Right atrium auricular region (tissue), 2 donors: ENCODE measurements around the gene PARP11. TPM values are rescaled to one million over a fixed set of nuclear protein-coding genes. Genes with fewer than 3 reads are reported as not detected.

Experiments used
- DNase-seq: peaks from one replicate; pipeline ENCODE4 v3.0.0-alpha.2; 2019; ENCODE audit warnings: low spot score
- H3K27ac ChIP-seq, 2 donors: fragments of 200-600 bp; sonication (generic); 1 replicate in 1 of 2; 2 replicates in 1 of 2; pipeline ENCODE4 v1.5.1; 2016 to 2019
- H3K27me3 ChIP-seq, 2 donors: fragments of 200-600 bp; sonication (generic); one replicate each; pipeline versions ENCODE4 v1.5.1 to v1.6.0; 2017 to 2019
- H3K36me3 ChIP-seq: fragments of 200-600 bp; sonication (generic); one replicate; pipeline ENCODE4 v1.5.1; 2016
- H3K4me1 ChIP-seq, 2 donors: fragments of 200-600 bp; sonication (generic); one replicate each; pipeline versions ENCODE4 v1.5.1 to v1.6.0; 2017 to 2019
- H3K4me3 ChIP-seq, 2 donors: fragments of 200-600 bp; sonication (generic); 1 replicate in 1 of 2; 2 replicates in 1 of 2; pipeline ENCODE4 v1.5.1; 2017 to 2019; ENCODE audit warnings: mild to moderate bottlenecking in 1 of 2, moderate library complexity in 1 of 2
- H3K9me3 ChIP-seq, 2 donors: fragments of 200-600 bp; sonication (generic); one replicate each; pipeline ENCODE4 v1.5.1; 2019
- total RNA-seq, 2 donors: library from RNA; depleted of rRNA; stranded (reverse); fragments of >200 nt; gene quantifications; one replicate each; pipeline ENCODE4 v1.1.0, GENCODE V29; 2016
- TF ChIP-seq, protein P1 (sequence below), 2 donors: fragments of 200-600 bp; sonication (generic); IDR thresholded peaks; one replicate each; pipeline ENCODE4 v1.5.1; 2019; ENCODE audit warnings: antibody characterized with exemption in 2 of 2

PARP11 gene
- total RNA-seq, 2 donors from 2014 or later: 2.6 to 2.9 TPM

DNA sequence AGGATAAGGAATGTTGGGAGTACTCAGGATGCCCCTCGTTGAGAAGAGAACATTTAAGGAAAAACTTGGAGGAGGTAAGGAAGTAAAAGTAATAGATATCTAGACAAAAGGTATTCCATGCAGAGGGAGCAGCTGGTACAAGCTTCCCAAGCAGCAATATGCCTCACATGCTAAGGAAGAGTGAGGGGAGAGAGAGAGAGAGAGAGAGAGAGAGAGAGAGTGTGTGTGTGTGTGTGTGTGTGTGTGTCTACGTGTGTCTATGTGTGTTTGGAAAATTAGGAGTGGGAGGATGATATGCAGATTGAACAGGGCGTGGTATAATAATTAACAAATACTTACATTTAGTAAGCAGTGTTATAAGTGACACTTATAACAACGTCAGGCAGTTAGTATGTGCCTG lies 9.2 kb upstream of the PARP11 start:
- Histone ChIP-seq H3K27me3 (no peaks in the 10 kb centered on the region), H3K9me3 (no peaks in the 10 kb centered on the region), H3K4me3 (no peak overlapping the region), H3K36me3 (no peaks in the 10 kb centered on the region), H3K27ac (no peak overlapping the region), H3K4me1 (no peaks in the 10 kb centered on the region)
- no peak for DNase-seq
- TF ChIP-seq, protein P1, sequence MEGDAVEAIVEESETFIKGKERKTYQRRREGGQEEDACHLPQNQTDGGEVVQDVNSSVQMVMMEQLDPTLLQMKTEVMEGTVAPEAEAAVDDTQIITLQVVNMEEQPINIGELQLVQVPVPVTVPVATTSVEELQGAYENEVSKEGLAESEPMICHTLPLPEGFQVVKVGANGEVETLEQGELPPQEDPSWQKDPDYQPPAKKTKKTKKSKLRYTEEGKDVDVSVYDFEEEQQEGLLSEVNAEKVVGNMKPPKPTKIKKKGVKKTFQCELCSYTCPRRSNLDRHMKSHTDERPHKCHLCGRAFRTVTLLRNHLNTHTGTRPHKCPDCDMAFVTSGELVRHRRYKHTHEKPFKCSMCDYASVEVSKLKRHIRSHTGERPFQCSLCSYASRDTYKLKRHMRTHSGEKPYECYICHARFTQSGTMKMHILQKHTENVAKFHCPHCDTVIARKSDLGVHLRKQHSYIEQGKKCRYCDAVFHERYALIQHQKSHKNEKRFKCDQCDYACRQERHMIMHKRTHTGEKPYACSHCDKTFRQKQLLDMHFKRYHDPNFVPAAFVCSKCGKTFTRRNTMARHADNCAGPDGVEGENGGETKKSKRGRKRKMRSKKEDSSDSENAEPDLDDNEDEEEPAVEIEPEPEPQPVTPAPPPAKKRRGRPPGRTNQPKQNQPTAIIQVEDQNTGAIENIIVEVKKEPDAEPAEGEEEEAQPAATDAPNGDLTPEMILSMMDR (IDR thresholded peaks at IDR 0.05): no peak

DNA sequence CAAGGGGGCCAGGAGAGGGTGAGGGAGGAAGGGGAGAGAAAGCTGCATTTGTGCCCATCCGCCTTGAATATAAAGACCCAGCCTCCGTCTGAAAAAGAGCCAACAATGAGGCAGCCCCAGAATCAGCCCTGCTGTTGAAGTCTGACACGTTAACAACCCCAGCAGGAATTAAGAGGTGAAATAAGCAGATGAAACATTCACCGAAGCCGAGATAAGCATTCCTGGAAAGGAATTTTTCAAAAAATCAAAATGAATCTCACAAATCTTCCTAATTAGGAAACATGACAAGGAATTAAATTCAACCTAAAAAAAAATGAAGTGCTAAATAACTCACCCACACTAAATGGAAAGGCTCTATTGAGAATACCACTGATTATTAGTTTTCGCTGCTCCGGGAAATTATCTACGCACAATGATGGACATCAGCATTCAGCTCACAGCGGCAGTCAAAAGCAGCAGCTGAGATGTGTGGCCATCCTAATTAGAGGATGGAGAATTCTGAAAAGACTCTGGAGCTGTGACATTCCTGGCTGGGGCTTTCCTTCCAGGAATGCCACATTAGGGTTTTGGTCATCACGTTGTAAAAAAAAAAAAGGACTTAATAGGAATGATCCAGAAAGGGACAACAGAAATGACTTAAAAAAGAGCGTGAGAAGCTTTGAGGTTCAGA lies 8.2 kb upstream of the PARP11 start:
- H3K4me3 ChIP-seq: no peak overlapping the region
- TF ChIP-seq, protein P1 (IDR thresholded peaks at IDR 0.05): no peak
- H3K9me3 ChIP-seq: no peaks in the 10 kb centered on the region
- no peak overlapping the region for H3K27ac ChIP-seq
- H3K27me3 ChIP-seq: no peaks in the 10 kb centered on the region
- no peaks in the 10 kb centered on the region for H3K4me1 ChIP-seq
- no peaks in the 10 kb centered on the region for H3K36me3 ChIP-seq
- DNase-seq: no peak

DNA sequence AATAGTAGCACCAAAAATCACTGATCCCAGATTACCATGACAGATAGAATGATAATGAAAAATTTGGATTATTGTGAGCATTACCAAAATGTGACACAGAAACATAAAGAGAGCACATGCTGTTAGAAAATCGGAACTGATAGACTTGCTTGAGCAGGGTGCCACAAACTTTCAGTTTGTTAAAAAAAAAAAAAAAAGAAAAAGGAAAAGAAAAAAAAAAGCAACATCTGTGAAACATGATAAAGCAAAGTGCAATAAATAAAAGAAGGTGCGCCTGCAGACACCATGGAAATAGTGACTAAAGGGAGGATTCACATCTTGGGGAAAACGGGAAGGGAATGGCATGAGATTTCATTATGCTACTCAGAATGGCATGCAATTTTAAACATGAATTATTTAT lies 6.6 kb upstream of the PARP11 start:
- Histone ChIP-seq H3K27me3 (no peaks in the 10 kb centered on the region), H3K9me3 (no peaks in the 10 kb centered on the region), H3K4me3 (no peak overlapping the region), H3K36me3 (no peaks in the 10 kb centered on the region), H3K27ac (no peak overlapping the region), H3K4me1 (no peaks in the 10 kb centered on the region)
- DNase-seq: no peak
- TF ChIP-seq, protein P1 (IDR thresholded peaks at IDR 0.05): no peak

DNA sequence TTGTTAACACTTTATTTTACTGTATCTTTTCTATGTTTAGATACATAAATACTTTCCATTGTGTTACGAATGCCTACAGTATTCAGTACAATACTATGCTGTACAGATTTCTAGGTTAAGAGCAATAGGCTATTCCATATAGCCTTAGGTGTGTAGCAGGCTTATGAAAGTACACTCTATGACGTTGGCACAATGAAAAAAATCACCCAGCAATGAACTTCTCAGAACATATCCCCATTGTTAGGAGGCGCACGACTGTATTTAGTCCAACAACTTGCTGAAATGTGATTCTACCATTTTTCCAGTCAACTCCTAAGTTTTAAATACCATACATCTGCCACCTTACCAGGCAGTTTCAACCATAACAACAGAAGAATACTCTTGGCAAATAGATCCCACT lies 1.8 kb downstream of the PARP11 start:
- DNase-seq: no peak
- TF ChIP-seq, protein P1 (IDR thresholded peaks at IDR 0.05): no peak
- Histone ChIP-seq H3K9me3 (no peaks in the 10 kb centered on the region), H3K27ac (no peak overlapping the region), H3K4me1 (peaks cover 0 to 23% of the 10 kb centered on the region in 2 donors), H3K4me3 (no peak overlapping the region), H3K27me3 (no peaks in the 10 kb centered on the region), H3K36me3 (no peaks in the 10 kb centered on the region)

DNA sequence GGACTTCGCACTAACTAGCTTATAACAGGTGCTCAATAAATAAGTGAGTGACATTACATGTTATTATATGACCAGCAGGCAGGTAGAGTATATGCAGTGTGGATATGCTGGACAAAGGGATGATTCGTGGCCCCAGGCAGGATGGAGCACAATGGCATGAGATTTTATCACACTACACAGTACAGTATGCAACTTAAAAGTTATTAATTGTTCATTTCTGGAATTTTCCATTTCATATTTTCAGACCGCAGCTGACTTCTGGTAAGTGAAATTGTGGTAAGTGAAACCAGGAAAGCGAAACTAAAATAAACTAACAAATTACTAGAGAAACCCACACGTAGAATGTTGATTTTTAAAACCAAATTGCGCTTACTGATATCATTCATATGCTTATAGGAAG lies 3.3 kb downstream of the PARP11 start:
- H3K27me3 ChIP-seq: no peaks in the 10 kb centered on the region
- peaks cover 0 to 13% of the 10 kb centered on the region in 2 donors for H3K9me3 ChIP-seq
- no peak overlapping the region for H3K27ac ChIP-seq
- no peak for DNase-seq
- H3K4me1 ChIP-seq: peaks cover 0 to 23% of the 10 kb centered on the region in 2 donors
- H3K4me3 ChIP-seq: no peak overlapping the region
- TF ChIP-seq, protein P1 (IDR thresholded peaks at IDR 0.05): no peak
- no peaks in the 10 kb centered on the region for H3K36me3 ChIP-seq

DNA sequence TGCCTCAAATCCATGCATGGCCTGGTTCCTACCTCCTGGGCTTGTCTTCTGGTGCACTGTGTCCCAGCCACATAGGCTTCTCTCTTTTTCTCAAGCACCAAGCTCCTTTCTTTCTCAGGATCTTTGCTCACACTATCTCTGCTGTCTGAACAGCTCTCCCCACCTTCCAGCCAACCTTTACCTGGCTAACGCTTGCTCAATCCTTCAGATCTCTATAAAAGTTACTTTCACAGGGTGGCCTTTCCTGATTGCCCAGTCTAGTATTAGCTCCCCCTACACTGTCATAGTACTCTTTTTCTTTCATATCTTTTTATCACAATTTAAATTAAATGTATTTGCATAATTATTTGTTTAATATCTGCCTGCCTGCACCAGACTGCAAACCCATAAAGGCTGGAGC lies 3.8 kb downstream of the PARP11 start:
- H3K27me3 ChIP-seq: no peaks in the 10 kb centered on the region
- peaks cover 0 to 23% of the 10 kb centered on the region in 2 donors for H3K4me1 ChIP-seq
- no peak overlapping the region for H3K4me3 ChIP-seq
- no peak for DNase-seq
- H3K9me3 ChIP-seq: peaks cover 0 to 17% of the 10 kb centered on the region in 2 donors
- H3K27ac ChIP-seq: no peak overlapping the region
- TF ChIP-seq, protein P1 (IDR thresholded peaks at IDR 0.05): no peak
- H3K36me3 ChIP-seq: no peaks in the 10 kb centered on the region
